Rectal smooth muscle tissue (tissue), 1 donor: Measurements from ENCODE around the gene TMPRSS6.
A peak's percentile ranks its signal among the peaks of the same experiment; 100 is the strongest.

ENCODE experiments used
- H3K27ac ChIP-seq: one replicate; pipeline ENCODE4 v1.7.0; 2013; ENCODE audit warnings: low read depth, low read length, inconsistent platforms
- H3K27me3 ChIP-seq: one replicate; pipeline ENCODE4 v1.7.0; 2013; ENCODE audit warnings: low read length; ENCODE audit not compliant: control insufficient read depth, insufficient read depth
- H3K36me3 ChIP-seq: one replicate; pipeline ENCODE4 v1.7.0; 2013; ENCODE audit warnings: low read length; ENCODE audit not compliant: control insufficient read depth, insufficient read depth
- H3K4me1 ChIP-seq: one replicate; pipeline ENCODE4 v1.7.0; 2013; ENCODE audit warnings: low read length; ENCODE audit not compliant: control insufficient read depth, insufficient read depth
- H3K4me3 ChIP-seq: one replicate; pipeline ENCODE4 v1.7.0; 2013; ENCODE audit warnings: low read length
- H3K9ac ChIP-seq: one replicate; pipeline ENCODE4 v1.7.0; 2013; ENCODE audit warnings: low read length

The TMPRSS6 gene

GRCh38 chr22:37054600-37055365 is 54.7 kb downstream of the TMPRSS6 start:
- no peaks in the 10 kb centered on the region for H3K4me1 ChIP-seq
- no peak overlapping the region for H3K27ac ChIP-seq
- H3K9ac ChIP-seq = no peak overlapping the region
- H3K36me3 ChIP-seq = peaks cover 5% of the 10 kb centered on the region
- no peak overlapping the region for H3K4me3 ChIP-seq
- H3K27me3 ChIP-seq = no peaks in the 10 kb centered on the region

GRCh38 chr22:37054056-37054395 is 55.5 kb downstream of the TMPRSS6 start:
- H3K4me3 ChIP-seq = no peak overlapping the region
- no peak overlapping the region for H3K27ac ChIP-seq
- no peak overlapping the region for H3K9ac ChIP-seq
- H3K4me1 ChIP-seq = no peaks in the 10 kb centered on the region
- peaks cover 5% of the 10 kb centered on the region for H3K36me3 ChIP-seq
- no peaks in the 10 kb centered on the region for H3K27me3 ChIP-seq

- no peak overlapping the region for H3K4me3 ChIP-seq
- H3K27me3 ChIP-seq = no peaks in the 10 kb centered on the region
- H3K9ac ChIP-seq = no peak overlapping the region
- no peaks in the 10 kb centered on the region for H3K4me1 ChIP-seq
- H3K27ac ChIP-seq = no peak overlapping the region
- H3K36me3 ChIP-seq = peaks cover 5% of the 10 kb centered on the region
Measured at GRCh38 chr22:37053310-37054055, 56.0 kb downstream of the TMPRSS6 start.

- Histone ChIP-seq H3K36me3 (peaks cover 5% of the 10 kb centered on the region), H3K4me3 (peak overlapping the region; percentile 72), H3K9ac (no peak overlapping the region), H3K4me1 (no peaks in the 10 kb centered on the region), H3K27me3 (no peaks in the 10 kb centered on the region), H3K27ac (no peak overlapping the region)
Measured at GRCh38 chr22:37052386-37053309, 56.9 kb downstream of the TMPRSS6 start.

GRCh38 chr22:37051391-37052385 is 57.8 kb downstream of the TMPRSS6 start, which contains the start of gene KCTD17:
KCTD17 (plus strand) TSS chr22:37051742; CDS start chr22:37051761, 19 bp downstream.
- H3K9ac ChIP-seq = peak within 1 kb of the TSS; percentile 22
- H3K4me1 ChIP-seq = no peaks in the 10 kb centered on the region
- H3K27me3 ChIP-seq = no peaks in the 10 kb centered on the region
- peaks cover 5% of the 10 kb centered on the region for H3K36me3 ChIP-seq
- peak within 1 kb of the TSS; percentile 72 for H3K4me3 ChIP-seq
- H3K27ac ChIP-seq = no peak within 1 kb of the TSS

GRCh38 chr22:37050913-37051312 is 58.6 kb downstream of the TMPRSS6 start:
- Histone ChIP-seq H3K4me1 (no peaks in the 10 kb centered on the region), H3K27me3 (no peaks in the 10 kb centered on the region), H3K9ac (no peak overlapping the region), H3K4me3 (peak overlapping the region; percentile 72), H3K36me3 (no peaks in the 10 kb centered on the region), H3K27ac (no peak overlapping the region)

- Histone ChIP-seq H3K36me3 (no peaks in the 10 kb centered on the region), H3K4me1 (no peaks in the 10 kb centered on the region), H3K4me3 (no peak overlapping the region), H3K27me3 (no peaks in the 10 kb centered on the region), H3K9ac (no peak overlapping the region), H3K27ac (no peak overlapping the region)
Measured at GRCh38 chr22:37049224-37049623, 60.3 kb downstream of the TMPRSS6 start.

- H3K4me3 ChIP-seq = no peak overlapping the region
- no peak overlapping the region for H3K27ac ChIP-seq
- peaks cover 3% of the 10 kb centered on the region for H3K27me3 ChIP-seq
- no peaks in the 10 kb centered on the region for H3K4me1 ChIP-seq
- no peaks in the 10 kb centered on the region for H3K36me3 ChIP-seq
- H3K9ac ChIP-seq = no peak overlapping the region
Measured at GRCh38 chr22:37048133-37048532, 61.4 kb downstream of the TMPRSS6 start.

GRCh38 chr22:37047006-37047405 is 62.5 kb downstream of the TMPRSS6 start:
- no peaks in the 10 kb centered on the region for H3K4me1 ChIP-seq
- no peak overlapping the region for H3K4me3 ChIP-seq
- H3K36me3 ChIP-seq = no peaks in the 10 kb centered on the region
- H3K27ac ChIP-seq = no peak overlapping the region
- H3K9ac ChIP-seq = no peak overlapping the region
- peaks cover 3% of the 10 kb centered on the region for H3K27me3 ChIP-seq

GRCh38 chr22:37046589-37046988 is 62.9 kb downstream of the TMPRSS6 start:
- H3K9ac ChIP-seq = no peak overlapping the region
- peaks cover 3% of the 10 kb centered on the region for H3K27me3 ChIP-seq
- no peaks in the 10 kb centered on the region for H3K4me1 ChIP-seq
- H3K27ac ChIP-seq = no peak overlapping the region
- H3K36me3 ChIP-seq = no peaks in the 10 kb centered on the region
- no peak overlapping the region for H3K4me3 ChIP-seq

GRCh38 chr22:37045958-37046357 is 63.6 kb downstream of the TMPRSS6 start:
- H3K4me3 ChIP-seq = no peak overlapping the region
- no peak overlapping the region for H3K9ac ChIP-seq
- H3K27me3 ChIP-seq = peaks cover 3% of the 10 kb centered on the region
- H3K27ac ChIP-seq = no peak overlapping the region
- H3K4me1 ChIP-seq = no peaks in the 10 kb centered on the region
- H3K36me3 ChIP-seq = no peaks in the 10 kb centered on the region
